Stimulated activated naive CD8-positive, alpha-beta T cell treated with anti-CD3 and anti-CD28 coated beads, Interleukin-15, Interleukin-2, amounts not matched to agents 100 ng/mL and 50 ng/mL, for 24 hours (primary cell): Measurements from ENCODE around the gene ZNF597.
"Not testable (repeated sequence)": the region's sequence is repeated elsewhere in the genome, so short reads cannot be mapped to it uniquely, and the experiment has no call there.

Experiments used
- H3K27ac Mint-ChIP-seq: one replicate; pipeline ENCODE4 v1.8.0; 2021; ENCODE audit warnings: mild to moderate bottlenecking, mixed read lengths
- H3K27me3 Mint-ChIP-seq: one replicate; pipeline ENCODE4 v1.8.0; 2021; ENCODE audit warnings: mixed read lengths
- H3K36me3 Mint-ChIP-seq: one replicate; pipeline ENCODE4 v1.8.0; 2021; ENCODE audit warnings: low read depth, mixed read lengths
- H3K4me1 Mint-ChIP-seq: one replicate; pipeline ENCODE4 v1.8.0; 2021; ENCODE audit warnings: low read depth, mixed read lengths
- H3K4me3 Mint-ChIP-seq: one replicate; pipeline ENCODE4 v1.8.0; 2021; ENCODE audit warnings: mild to moderate bottlenecking, mixed read lengths
- H3K9me3 Mint-ChIP-seq: one replicate; pipeline ENCODE4 v1.8.0; 2021; ENCODE audit warnings: mixed read lengths

ZNF597 gene

DNA sequence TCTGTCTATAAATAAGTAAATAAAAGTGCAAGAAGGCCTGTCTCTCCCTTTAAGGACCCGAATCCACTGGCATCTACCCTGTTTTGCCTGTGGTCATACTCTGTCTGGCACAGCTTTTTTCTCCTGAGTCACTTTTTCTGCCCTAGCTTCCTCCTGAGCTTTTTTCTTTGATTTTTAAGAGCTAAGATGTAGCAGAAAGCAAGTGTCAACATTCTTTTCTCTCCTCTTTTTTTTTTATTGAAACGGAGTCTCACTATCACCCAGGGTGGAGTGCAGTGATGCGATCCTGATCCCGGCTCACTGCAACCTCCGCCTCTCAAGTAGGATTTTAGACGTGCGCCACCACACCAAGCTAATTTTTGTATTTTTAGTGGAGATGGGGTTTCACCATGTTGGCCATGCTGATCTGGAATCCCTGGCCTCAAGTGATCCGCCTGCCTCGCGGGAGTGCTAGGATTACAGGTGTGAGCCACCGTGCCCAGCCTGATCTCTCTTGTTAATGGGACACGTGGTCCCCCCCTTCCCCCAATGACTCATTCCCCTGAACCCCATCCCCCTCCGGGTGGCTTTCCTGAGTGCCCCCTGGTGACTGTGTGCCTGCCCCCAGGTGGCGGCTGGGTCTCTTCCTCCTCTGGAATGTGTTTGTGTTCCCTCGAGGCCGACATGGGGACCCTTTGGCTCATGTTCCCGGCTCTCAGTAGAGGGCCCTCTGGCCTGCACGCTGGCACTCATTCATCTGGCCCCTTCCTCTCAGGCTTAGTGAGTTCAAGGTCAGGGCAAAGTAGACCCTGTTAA is 37.8 kb upstream of the ZNF597 start:
- Mint-ChIP-seq H3K36me3 (peaks cover 39% of the 10 kb centered on the region), H3K4me3 (no peak overlapping the region), H3K27ac (no peak overlapping the region), H3K27me3 (no peaks in the 10 kb centered on the region), H3K4me1 (peaks cover 10% of the 10 kb centered on the region), H3K9me3 (no peaks in the 10 kb centered on the region)

DNA sequence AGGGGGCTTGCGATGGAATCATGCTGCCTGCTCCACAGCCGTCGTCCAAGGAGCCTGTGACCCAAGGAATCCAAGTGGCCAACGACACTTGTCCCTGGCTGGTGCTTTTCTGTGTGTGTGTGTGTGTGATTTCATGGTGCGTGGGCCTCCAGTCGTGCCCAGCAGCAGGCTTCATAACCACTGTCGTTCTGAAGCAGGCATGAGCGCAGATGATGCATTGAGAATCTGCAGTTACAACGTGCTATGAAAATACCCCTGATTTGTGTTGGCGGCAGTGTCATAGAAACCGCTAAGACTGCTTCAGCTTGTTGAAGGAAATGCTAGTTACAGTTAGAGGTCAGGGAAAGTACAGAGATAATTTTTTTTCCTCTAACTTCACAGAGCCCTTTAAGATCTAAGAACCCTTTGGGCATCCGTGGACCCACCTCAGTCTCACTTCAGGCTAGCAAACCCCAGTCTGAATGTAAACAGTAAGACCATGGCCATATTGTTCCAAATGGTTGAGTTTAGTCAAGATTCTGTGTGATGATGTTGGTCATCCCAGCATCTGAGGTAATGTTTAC is 36.4 kb upstream of the ZNF597 start:
- Mint-ChIP-seq H3K27ac (peak overlapping the region; percentile 76), H3K4me1 (peaks cover 10% of the 10 kb centered on the region), H3K36me3 (peaks cover 39% of the 10 kb centered on the region), H3K9me3 (no peaks in the 10 kb centered on the region), H3K4me3 (no peak overlapping the region), H3K27me3 (no peaks in the 10 kb centered on the region)

DNA sequence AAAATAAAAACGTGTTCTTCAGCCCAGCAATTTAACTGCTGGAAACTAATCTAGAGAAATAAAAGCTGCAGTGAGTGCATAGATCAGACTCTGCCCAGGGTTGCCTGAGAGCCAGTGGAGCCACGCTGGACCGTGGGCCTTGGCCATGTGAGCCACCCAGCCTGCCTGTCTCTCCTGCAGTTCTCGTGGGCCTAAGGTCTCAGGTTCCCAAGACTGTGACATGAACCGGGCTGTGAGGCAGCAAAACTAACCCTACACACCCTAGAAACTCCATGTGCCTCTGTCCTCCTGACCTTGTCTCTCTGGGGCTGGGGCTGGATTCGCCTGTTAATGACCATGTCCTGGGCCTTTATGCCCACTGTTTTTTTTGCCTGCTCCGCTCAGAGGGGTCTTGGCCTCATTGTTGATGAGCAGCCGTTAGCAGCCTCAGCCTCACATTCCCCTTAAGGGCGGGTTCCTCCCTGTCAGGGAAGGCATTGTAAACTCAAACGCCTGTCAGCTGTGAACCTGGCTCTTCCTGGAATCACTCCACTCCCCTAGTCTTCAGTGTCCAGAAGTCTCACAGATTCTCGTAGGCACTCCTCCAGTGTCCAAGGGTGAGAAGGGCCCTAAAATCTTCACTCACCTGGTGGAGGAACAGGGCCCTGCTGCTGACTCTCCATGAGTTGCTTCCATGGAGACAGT is 35.1 kb upstream of the ZNF597 start:
- Mint-ChIP-seq H3K27me3 (no peaks in the 10 kb centered on the region), H3K27ac (no peak overlapping the region), H3K9me3 (no peaks in the 10 kb centered on the region), H3K36me3 (peaks cover 33% of the 10 kb centered on the region), H3K4me3 (no peak overlapping the region), H3K4me1 (peaks cover 10% of the 10 kb centered on the region)

DNA sequence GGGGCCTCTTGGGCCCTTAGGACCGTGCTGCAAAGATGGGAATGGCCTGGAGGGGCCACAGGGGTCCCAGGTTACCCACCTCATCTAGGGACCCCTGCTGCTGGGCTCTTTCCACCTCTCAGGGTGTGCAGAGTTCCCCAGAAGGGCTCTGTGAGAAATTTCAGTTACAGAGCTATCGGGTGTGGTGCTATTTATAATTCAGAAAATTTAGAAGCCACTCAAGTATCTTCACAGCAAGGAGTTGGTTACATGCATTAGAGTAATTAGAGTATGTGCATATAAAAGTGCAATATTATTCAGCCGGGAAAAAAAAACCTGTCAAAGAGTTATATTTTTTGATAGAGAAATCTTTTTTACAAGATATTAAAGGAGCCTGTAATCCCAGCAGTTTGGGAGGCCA is 33.1 kb upstream of the ZNF597 start:
- H3K36me3 Mint-ChIP-seq: peaks cover 31% of the 10 kb centered on the region
- H3K27ac Mint-ChIP-seq: no peak overlapping the region
- H3K4me3 Mint-ChIP-seq: no peak overlapping the region
- peaks cover 21% of the 10 kb centered on the region for H3K4me1 Mint-ChIP-seq
- H3K9me3 Mint-ChIP-seq: no peaks in the 10 kb centered on the region
- H3K27me3 Mint-ChIP-seq: no peaks in the 10 kb centered on the region

DNA sequence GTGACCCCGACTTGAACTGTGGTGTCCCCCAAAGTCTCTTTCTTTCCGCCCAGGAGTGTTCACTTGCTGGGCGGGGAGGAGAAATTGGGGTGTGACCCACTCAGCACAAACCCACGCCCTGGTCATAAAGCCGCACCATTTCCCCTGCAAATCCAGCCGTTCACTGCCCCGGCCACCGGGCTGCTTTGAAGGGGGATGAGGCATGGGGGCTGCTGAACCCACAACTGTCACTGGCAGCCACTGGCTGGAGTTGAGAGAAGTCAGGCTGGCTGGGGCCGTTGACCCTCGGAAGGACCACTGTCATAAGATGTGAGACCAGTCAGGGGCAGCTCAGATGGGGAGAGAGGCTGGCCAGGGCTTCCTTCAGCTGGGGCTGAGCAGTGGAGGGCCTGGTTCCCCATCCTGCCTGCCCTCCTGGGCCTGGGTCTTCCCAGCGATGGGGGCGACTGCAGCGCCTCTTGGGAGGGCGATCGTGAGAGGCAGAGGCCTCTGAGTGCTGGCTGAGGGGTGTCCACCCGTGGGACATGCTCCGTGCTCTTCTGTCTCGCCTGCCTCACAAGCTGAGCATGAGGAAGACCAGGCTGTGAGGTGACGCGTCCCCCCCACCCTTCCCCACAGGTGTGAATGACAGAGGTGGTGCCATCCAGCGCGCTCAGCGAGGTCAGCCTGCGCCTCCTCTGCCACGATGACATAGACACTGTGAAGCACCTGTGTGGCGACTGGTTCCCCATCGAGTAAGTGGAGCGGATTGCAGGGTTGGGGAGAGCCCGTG is 32.5 kb upstream of the ZNF597 start:
- H3K27me3 Mint-ChIP-seq: no peaks in the 10 kb centered on the region
- no peaks in the 10 kb centered on the region for H3K9me3 Mint-ChIP-seq
- H3K27ac Mint-ChIP-seq: no peak overlapping the region
- no peak overlapping the region for H3K4me3 Mint-ChIP-seq
- peaks cover 21% of the 10 kb centered on the region for H3K4me1 Mint-ChIP-seq
- peaks cover 25% of the 10 kb centered on the region for H3K36me3 Mint-ChIP-seq

DNA sequence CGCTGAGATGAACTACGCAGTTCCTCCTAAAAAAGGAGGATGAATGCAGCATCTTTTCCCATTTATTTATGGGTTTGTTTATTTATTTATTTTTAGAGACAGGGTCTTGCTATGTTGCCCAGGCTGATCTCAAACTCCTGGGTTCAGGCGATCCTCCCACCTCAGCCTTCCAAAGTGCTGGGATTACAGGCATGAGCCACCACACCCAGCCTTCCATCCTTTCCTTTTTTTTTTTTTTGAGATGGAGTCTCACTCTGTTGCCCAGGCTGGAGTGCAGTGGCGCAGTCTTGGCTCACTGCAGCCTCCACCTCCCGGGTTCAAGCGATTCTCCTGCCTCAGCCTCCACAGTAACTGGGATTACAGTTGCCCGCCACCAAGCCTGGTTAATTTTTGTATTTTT is 31.6 kb upstream of the ZNF597 start:
- H3K27me3 Mint-ChIP-seq, H3K4me3 Mint-ChIP-seq, H3K27ac Mint-ChIP-seq, H3K9me3 Mint-ChIP-seq: not testable (repeated sequence)
- Mint-ChIP-seq H3K36me3 (peaks cover 22% of the 10 kb centered on the region), H3K4me1 (peaks cover 19% of the 10 kb centered on the region)

DNA sequence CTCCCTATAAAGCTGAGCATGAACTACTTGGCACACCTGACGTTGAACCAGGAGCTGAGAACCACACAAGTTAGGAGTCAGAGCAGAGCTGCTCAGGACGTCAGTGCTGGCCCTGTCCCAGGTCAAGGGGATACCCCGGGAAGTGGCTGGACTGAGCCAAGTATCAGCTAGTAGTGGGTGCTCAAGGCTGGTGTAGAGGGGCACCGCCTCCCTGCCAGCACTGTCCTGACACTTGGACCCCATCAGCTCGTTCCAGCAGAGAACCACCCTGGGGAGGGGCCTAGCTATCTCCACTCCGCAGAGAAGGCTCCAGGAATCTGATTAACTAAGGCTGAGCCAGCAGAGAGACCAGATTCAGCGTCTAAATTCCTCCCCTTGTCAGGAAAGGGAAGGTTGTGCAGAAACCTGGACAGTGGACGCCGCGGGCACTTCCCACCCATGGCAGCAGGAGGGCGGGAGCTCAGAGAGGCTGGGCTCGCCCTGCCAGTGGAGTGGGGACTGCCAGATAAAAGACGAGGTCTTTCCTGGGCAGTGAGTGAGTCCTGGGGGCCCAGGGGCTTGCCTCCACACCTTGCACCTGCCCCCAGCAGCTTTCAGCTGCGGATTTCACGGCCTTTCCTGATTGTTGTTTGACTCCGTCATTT is 31.0 kb upstream of the ZNF597 start:
- H3K27ac Mint-ChIP-seq: no peak overlapping the region
- H3K36me3 Mint-ChIP-seq: peaks cover 18% of the 10 kb centered on the region
- H3K4me1 Mint-ChIP-seq: peaks cover 13% of the 10 kb centered on the region
- no peaks in the 10 kb centered on the region for H3K27me3 Mint-ChIP-seq
- no peak overlapping the region for H3K4me3 Mint-ChIP-seq
- no peaks in the 10 kb centered on the region for H3K9me3 Mint-ChIP-seq

DNA sequence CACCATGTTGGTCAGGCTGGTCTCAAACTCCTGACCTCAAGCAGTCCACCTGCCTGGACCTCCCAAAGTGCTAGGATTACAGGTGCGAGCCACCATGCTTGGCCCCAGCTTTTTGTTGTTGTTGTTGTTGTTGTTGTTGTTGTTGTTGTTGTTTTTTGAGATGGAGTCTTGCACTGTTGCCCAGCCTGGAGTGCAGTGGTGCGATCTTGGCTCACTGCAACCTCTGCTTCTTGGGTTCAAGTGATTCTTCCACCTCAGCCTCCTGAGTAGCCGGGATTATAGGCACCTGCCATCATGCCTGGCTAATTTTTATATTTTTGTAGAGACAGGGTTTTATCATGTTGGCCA is 30.3 kb upstream of the ZNF597 start:
- not testable (repeated sequence) for H3K27ac Mint-ChIP-seq, H3K9me3 Mint-ChIP-seq, H3K27me3 Mint-ChIP-seq, H3K4me3 Mint-ChIP-seq
- Mint-ChIP-seq H3K4me1 (peaks cover 12% of the 10 kb centered on the region), H3K36me3 (peaks cover 16% of the 10 kb centered on the region)

DNA sequence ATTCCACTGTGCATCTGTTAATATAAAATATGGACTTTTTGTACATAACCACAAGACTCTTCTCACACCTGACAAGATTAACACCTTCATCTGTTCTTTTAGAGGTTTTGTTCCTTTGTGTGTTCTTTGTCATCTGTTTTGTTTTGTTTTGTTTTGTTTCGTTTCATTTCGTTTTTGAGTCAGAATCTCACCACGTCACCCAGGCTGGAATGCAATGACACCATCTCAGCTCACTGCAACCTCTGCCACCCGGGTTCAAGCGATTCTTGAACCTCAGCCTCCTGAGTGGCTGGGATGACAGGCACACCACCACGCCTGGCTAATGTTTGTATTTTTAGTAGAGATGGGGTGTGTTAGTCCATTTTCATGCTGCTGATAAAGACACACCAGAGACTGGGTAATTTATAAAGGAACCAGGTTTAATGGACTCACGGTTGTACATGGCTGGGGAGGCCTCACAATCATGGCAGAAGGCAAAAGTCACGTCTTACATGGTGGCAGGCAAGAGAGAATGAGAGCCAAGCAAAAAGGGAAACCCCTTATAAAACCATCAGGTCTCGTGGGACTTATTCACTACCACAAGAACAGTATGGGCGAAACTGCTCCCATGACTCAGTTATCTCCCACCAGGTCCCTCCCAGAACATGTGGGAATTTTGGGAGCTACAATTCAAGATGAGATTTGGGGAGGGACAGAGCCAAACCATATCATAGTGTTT is 29.7 kb upstream of the ZNF597 start:
- H3K4me3 Mint-ChIP-seq: no peak overlapping the region
- peaks cover 16% of the 10 kb centered on the region for H3K4me1 Mint-ChIP-seq
- H3K36me3 Mint-ChIP-seq: peaks cover 15% of the 10 kb centered on the region
- H3K27me3 Mint-ChIP-seq: no peaks in the 10 kb centered on the region
- H3K9me3 Mint-ChIP-seq: no peaks in the 10 kb centered on the region
- H3K27ac Mint-ChIP-seq: peak overlapping the region; percentile 55

DNA sequence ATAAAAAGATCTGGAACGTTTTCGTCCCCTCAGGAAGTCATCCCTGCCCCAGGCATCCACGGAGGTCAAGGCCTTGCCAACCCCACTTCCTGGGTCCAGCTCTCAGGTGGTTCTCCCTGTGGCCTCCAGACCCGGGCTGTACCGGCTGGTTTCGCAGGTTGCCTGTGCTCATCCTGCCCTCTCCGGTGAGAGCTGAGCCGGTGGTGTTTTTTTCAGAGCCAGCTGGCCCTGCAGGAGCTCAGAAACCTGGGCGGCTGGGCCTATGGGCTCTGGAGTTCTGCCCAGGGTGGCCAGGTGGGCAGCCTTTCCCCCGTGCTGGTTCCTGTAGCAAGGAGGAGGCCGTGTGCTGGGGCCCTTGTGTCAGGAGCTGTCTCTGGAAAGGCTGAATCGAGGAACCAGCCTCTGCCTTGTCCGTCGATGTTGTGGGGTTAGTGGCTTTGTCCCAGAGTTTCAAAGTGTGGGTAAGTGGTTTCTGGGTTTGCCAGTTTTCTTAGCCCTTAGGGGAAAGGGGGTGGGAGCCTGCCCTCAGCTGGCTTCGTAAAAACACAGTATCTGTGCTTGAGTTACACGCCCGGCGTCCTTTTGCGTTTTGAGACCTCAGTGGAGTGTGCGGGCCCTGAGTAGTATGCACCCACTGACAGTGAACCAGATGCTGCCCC is 28.3 kb upstream of the ZNF597 start:
- Mint-ChIP-seq H3K36me3 (peaks cover 23% of the 10 kb centered on the region), H3K9me3 (no peaks in the 10 kb centered on the region), H3K27ac (no peak overlapping the region), H3K27me3 (no peaks in the 10 kb centered on the region), H3K4me3 (no peak overlapping the region), H3K4me1 (peaks cover 30% of the 10 kb centered on the region)

DNA sequence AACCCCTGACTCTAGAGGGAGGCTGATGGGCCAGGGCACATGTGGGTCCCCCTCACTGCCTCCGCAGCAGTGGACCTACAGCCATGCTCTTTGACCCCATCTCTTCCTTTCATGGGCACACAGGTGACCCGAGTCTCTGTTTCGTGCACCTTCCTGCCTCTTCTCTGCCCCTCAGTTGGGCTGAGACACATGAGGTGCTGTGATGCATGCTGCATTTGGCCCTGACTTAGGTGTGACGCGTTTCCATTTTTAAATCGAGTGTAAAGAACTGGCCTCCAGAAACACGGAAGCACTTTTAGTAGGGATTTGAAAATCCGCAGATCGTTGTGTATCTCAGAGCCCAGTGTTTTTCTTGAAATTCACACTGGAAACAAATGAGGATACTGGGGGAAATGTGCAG is 27.4 kb upstream of the ZNF597 start:
- H3K4me1 Mint-ChIP-seq: peaks cover 38% of the 10 kb centered on the region

DNA sequence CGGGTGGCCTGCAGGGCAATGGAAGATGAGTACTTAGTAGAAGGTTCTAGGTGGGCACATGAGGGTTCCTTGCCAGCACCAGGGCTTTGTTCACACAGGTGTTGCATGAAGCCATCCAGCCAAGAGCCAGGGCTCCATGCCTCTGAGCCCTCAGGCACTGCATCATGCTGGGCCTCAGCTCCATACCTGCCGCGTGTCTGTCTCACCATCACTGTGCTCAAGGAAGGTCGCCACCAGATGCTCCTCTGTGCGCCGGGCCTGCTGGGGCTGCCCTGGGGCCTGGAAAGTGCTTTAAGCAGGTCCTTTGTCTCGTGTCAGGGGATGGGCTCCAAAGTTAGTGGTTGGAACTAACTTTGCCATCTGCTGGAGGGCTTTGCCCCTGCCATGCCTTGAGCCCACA is 26.4 kb upstream of the ZNF597 start:
- peaks cover 45% of the 10 kb centered on the region for H3K4me1 Mint-ChIP-seq
- no peaks in the 10 kb centered on the region for H3K27me3 Mint-ChIP-seq
- H3K27ac Mint-ChIP-seq: no peak overlapping the region
- peaks cover 35% of the 10 kb centered on the region for H3K36me3 Mint-ChIP-seq
- no peak overlapping the region for H3K4me3 Mint-ChIP-seq
- H3K9me3 Mint-ChIP-seq: no peaks in the 10 kb centered on the region

More for the DNA sequence above, 27.4 kb upstream of the ZNF597 start:
- Mint-ChIP-seq H3K27ac (no peak overlapping the region), H3K36me3 (peaks cover 30% of the 10 kb centered on the region), H3K4me3 (no peak overlapping the region), H3K27me3 (no peaks in the 10 kb centered on the region), H3K9me3 (no peaks in the 10 kb centered on the region)

DNA sequence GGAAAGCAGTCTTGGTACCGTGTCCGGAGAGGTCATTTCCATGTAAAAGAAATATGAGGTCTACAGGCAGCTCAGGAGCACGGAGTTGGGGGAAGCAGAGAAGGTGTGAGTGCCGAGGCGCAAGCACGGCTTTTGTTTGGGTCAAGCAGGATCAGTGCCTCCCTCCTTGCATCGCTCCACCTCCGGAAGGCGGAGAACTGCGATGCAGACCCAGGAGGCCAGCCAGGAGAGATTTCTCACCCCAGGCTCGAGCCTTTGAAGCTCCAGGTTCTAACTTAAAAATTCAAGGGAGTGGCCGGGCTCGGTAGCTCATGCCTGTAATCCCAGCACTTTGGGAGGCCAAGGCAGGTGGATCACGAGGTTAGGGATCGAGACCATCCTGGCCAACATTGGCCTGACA is 25.2 kb upstream of the ZNF597 start:
- Mint-ChIP-seq H3K27me3 (no peaks in the 10 kb centered on the region), H3K36me3 (peaks cover 37% of the 10 kb centered on the region), H3K4me1 (peaks cover 58% of the 10 kb centered on the region), H3K27ac (peak overlapping the region; percentile 50), H3K9me3 (no peaks in the 10 kb centered on the region), H3K4me3 (no peak overlapping the region)

DNA sequence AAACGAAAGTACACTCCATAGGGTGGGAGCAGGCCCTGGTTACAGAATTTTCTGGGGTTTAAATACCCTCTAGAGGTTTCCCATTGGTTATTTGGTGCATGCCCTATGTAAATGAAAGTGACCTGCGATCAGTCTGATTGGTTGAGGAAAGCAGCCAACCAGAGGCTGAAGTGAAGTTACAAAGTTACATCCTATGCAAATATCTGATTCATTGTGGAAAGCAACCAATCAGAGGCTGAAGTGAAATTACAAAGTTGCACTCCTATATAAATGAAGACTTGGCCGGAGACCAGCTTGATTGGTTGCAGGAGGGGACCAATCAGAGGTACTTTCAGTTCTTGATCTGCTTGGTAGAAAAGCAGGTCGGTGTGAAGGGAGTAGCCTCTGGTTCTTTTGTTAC is 24.6 kb upstream of the ZNF597 start:
- Mint-ChIP-seq H3K27me3 (no peaks in the 10 kb centered on the region), H3K36me3 (peaks cover 33% of the 10 kb centered on the region), H3K4me3 (no peak overlapping the region), H3K4me1 (peaks cover 59% of the 10 kb centered on the region), H3K27ac (peak overlapping the region; percentile 50), H3K9me3 (no peaks in the 10 kb centered on the region)
